RWPE2 (cell line): Measurements from ENCODE around the gene NRXN2.

Source experiments
- ATAC-seq: fragments of 200-7000 bp; cut with Tn5 transposase; 3 replicates; pipeline ENCODE4 v1.9.1; 2021; ENCODE audit warnings: low read depth
- DNase-seq: peaks from one replicate; pipeline ENCODE4 v3.0.0-alpha.2; 2020; ENCODE audit warnings: low spot score
- H3K27ac ChIP-seq: fragments of 450-650 bp; 2 replicates; pipeline ENCODE4 v1.5.1; 2017; ENCODE audit warnings: mild to moderate bottlenecking; ENCODE audit not compliant: poor library complexity, severe bottlenecking
- H3K27me3 ChIP-seq: fragments of 250-450 bp; sonication (Bioruptor Pico); 2 replicates; pipeline ENCODE4 v1.5.1; 2021; ENCODE audit warnings: mild to moderate bottlenecking, moderate library complexity; ENCODE audit not compliant: insufficient read depth, poor library complexity, severe bottlenecking
- H3K36me3 ChIP-seq: fragments of 250-450 bp; sonication (Bioruptor Pico); 2 replicates; pipeline ENCODE4 v1.5.1; 2020; ENCODE audit warnings: low read depth, mild to moderate bottlenecking, moderate library complexity
- H3K4me1 ChIP-seq: fragments of 250-450 bp; sonication (Bioruptor Pico); 2 replicates; pipeline ENCODE4 v1.5.1; 2021; ENCODE audit warnings: mild to moderate bottlenecking, moderate library complexity; ENCODE audit not compliant: insufficient read depth, poor library complexity, severe bottlenecking
- H3K4me3 ChIP-seq: fragments of 250-450 bp; sonication (Bioruptor Pico); 2 replicates; pipeline ENCODE4 v1.5.1; 2021; ENCODE audit warnings: mild to moderate bottlenecking, moderate library complexity; ENCODE audit not compliant: severe bottlenecking
- H3K9me3 ChIP-seq: fragments of 250-450 bp; sonication (Bioruptor Pico); 2 replicates; pipeline ENCODE4 v1.5.1; 2021; ENCODE audit warnings: mild to moderate bottlenecking, moderate library complexity; ENCODE audit not compliant: severe bottlenecking
- TF ChIP-seq, protein P1 (sequence below): fragments of 450-650 bp; IDR thresholded peaks from one replicate; pipeline ENCODE4 v1.5.1; 2017; ENCODE audit warnings: mild to moderate bottlenecking, moderate library complexity; ENCODE audit not compliant: poor library complexity, severe bottlenecking

The NRXN2 gene

GRCh38 chr11:64656862-64657261 lies 66.1 kb downstream of the NRXN2 start:
- no peaks in the 10 kb centered on the region for H3K36me3 ChIP-seq
- no peak overlapping the region for H3K4me3 ChIP-seq
- peaks cover 18% of the 10 kb centered on the region for H3K4me1 ChIP-seq
- no peak overlapping the region for H3K27ac ChIP-seq
- ATAC-seq (no peak), DNase-seq (no peak)
- no peaks in the 10 kb centered on the region for H3K9me3 ChIP-seq
- no peaks in the 10 kb centered on the region for H3K27me3 ChIP-seq
- TF ChIP-seq, protein P1, sequence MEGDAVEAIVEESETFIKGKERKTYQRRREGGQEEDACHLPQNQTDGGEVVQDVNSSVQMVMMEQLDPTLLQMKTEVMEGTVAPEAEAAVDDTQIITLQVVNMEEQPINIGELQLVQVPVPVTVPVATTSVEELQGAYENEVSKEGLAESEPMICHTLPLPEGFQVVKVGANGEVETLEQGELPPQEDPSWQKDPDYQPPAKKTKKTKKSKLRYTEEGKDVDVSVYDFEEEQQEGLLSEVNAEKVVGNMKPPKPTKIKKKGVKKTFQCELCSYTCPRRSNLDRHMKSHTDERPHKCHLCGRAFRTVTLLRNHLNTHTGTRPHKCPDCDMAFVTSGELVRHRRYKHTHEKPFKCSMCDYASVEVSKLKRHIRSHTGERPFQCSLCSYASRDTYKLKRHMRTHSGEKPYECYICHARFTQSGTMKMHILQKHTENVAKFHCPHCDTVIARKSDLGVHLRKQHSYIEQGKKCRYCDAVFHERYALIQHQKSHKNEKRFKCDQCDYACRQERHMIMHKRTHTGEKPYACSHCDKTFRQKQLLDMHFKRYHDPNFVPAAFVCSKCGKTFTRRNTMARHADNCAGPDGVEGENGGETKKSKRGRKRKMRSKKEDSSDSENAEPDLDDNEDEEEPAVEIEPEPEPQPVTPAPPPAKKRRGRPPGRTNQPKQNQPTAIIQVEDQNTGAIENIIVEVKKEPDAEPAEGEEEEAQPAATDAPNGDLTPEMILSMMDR = no peak

- no peak for DNase-seq
- Histone ChIP-seq H3K4me1 (peaks cover 18% of the 10 kb centered on the region), H3K27me3 (no peaks in the 10 kb centered on the region), H3K27ac (no peak overlapping the region), H3K4me3 (no peak overlapping the region), H3K36me3 (no peaks in the 10 kb centered on the region), H3K9me3 (no peaks in the 10 kb centered on the region)
- TF ChIP-seq, protein P1 = no peak
- no peak for ATAC-seq
These were observed 66.9 kb downstream of the NRXN2 start for GRCh38 chr11:64655941-64656601.

DNA sequence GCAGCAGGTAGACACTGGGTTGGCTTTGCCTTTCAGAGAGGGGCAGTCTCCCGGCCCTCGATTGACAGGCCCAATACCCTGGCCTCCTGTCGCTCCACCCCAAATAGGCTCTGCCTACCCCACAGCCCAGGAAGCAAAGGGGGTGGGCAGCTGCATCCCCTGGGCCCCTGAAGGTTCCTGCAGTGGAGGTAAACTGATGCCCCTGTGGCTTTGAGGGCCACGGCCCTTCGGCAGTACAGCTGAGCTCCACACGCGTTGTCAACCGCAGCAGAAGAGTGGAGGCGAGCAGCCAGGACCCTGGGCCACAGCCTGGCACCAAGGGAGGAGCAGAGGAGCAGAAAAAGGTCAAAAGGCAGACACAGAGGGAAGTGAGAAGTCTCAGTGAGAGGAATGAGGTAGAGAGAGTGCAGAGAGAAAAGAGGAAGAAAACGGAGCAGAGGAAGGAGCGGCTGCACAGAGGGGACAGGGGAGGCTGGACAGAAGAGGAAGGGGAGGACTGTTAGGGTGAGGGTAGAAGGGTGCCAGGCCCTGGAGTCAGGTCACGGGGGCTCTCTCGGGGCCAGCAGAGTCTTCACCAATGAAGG lies 67.9 kb downstream of the NRXN2 start:
- H3K4me3 ChIP-seq = no peak overlapping the region
- H3K9me3 ChIP-seq = no peaks in the 10 kb centered on the region
- no peaks in the 10 kb centered on the region for H3K27me3 ChIP-seq
- DNase-seq (no peak), ATAC-seq (no peak)
- peaks cover 16% of the 10 kb centered on the region for H3K4me1 ChIP-seq
- no peak overlapping the region for H3K27ac ChIP-seq
- no peaks in the 10 kb centered on the region for H3K36me3 ChIP-seq
- TF ChIP-seq, protein P1 = no peak

- ATAC-seq (no peak), DNase-seq (no peak)
- Histone ChIP-seq H3K9me3 (no peaks in the 10 kb centered on the region), H3K27ac (no peak overlapping the region), H3K27me3 (no peaks in the 10 kb centered on the region), H3K4me1 (peaks cover 10% of the 10 kb centered on the region), H3K36me3 (no peaks in the 10 kb centered on the region), H3K4me3 (no peak overlapping the region)
- TF ChIP-seq, protein P1 = no peak
These were observed 68.6 kb downstream of the NRXN2 start for GRCh38 chr11:64654439-64654838.

GRCh38 chr11:64653388-64653973 lies 69.5 kb downstream of the NRXN2 start:
- ATAC-seq (no peak), DNase-seq (no peak)
- no peaks in the 10 kb centered on the region for H3K36me3 ChIP-seq
- no peaks in the 10 kb centered on the region for H3K27me3 ChIP-seq
- no peaks in the 10 kb centered on the region for H3K9me3 ChIP-seq
- TF ChIP-seq, protein P1 = peak; percentile 55
- peaks cover 3% of the 10 kb centered on the region for H3K4me1 ChIP-seq
- no peak overlapping the region for H3K27ac ChIP-seq
- no peak overlapping the region for H3K4me3 ChIP-seq
